Measurements from ENCODE around the gene TAC4.

TAC4 gene

DNA sequence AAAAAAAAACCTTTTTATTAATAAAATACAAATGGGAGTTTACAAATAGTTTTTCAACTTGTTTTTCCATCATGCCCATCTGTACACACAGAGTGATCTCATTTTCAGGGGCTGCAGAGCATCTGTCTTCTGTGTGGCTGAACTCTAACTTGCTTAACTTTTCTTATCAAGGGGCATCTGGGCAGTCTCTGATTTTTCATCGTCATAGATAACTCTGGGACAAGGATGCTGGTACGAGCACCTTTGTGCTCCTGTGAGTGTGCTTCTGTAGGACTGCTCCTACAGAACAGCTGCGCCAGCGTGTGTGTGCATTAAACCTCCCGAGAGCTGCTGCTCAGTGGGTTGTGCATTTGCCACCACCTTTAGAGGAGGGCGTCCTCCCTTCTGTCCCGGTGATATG lies 34.6 kb upstream of the TAC4 start:
- Histone ChIP-seq H3K9me3 (ENCODE audit: low read length) (no peaks in the 10 kb centered on the region), H3K27me3 (ENCODE audit: insufficient read depth, low read length) (peaks cover 49% of the 10 kb centered on the region), H3K36me3 (ENCODE audit: insufficient read depth, low read length) (no peaks in the 10 kb centered on the region)

DNA sequence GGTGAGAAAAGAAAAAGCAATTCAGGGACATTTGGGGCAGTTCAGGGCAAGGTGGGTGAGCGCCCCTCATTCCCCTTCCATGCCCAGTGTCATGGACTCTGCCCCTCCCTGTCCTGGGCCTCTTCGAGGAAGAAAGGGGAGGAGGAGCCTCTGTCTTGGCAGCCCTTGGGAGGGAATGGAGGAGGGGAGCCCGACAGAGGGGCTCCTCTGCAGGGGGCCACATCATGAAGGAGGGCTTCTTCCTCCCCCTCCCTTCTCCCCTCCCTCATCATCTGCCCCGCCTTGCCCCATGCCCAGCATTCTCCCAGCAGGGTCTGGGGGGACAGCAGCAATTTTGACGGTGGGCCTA lies 33.2 kb upstream of the TAC4 start:
- no peak overlapping the region for H2AFZ ChIP-seq (ENCODE audit: low read depth, low read length)
- H3K27me3 ChIP-seq (ENCODE audit: insufficient read depth, low read length), result peaks cover 49% of the 10 kb centered on the region
- H3K4me3 ChIP-seq (ENCODE audit: low read length), result no peak overlapping the region
- H3K36me3 ChIP-seq (ENCODE audit: insufficient read depth, low read length), result no peaks in the 10 kb centered on the region
- H3K4me1 ChIP-seq (ENCODE audit: insufficient read depth, low read length), result peaks cover 5% of the 10 kb centered on the region
- H3K9me3 ChIP-seq (ENCODE audit: low read length), result no peaks in the 10 kb centered on the region

More for the DNA sequence above, 34.6 kb upstream of the TAC4 start:
- Histone ChIP-seq H3K4me1 (ENCODE audit: insufficient read depth, low read length) (peaks cover 5% of the 10 kb centered on the region), H2AFZ (ENCODE audit: low read depth, low read length) (no peak overlapping the region), H3K4me3 (ENCODE audit: low read length) (no peak overlapping the region)

DNA sequence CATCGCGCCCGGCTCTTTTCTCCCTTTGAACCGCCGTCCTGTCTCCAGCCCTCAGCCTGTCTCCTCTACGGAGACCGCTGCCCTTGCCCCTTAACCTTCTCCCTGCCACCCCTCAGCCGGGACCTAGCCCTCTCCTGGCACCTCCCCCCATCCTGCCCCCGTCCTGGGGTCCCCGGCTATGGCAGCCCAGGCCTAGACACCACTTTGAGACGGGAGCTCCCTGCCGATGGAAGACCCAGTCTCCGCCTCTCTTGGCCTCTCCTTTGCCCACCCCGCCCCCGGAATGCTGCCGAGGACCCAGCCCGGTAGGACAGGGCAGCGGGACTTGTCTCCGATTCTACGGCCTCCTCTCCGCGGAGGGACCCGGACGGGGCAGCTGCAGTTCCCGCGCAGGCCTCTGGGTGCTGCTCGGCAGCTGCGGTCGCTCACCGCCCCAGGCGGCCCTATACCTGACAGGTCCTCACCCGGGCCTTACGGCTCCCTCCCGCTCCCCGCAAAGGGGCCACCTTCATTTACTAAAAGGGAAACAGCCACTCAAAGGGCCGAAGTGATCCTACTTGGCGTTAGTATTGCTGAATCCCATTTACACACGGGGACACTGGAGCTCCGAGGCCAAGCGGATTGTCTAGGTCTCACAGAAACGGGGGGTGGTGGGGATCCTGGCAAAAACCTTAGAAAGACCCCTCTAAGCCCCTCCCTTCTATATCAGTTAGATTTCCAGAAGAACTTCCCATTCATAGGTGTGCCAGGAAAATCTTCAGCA lies 32.6 kb upstream of the TAC4 start:
- H3K4me3 ChIP-seq (ENCODE audit: low read length), result no peak overlapping the region
- peaks cover 5% of the 10 kb centered on the region for H3K4me1 ChIP-seq (ENCODE audit: insufficient read depth, low read length)
- no peaks in the 10 kb centered on the region for H3K36me3 ChIP-seq (ENCODE audit: insufficient read depth, low read length)
- H2AFZ ChIP-seq (ENCODE audit: low read depth, low read length), result no peak overlapping the region
- H3K9me3 ChIP-seq (ENCODE audit: low read length), result no peaks in the 10 kb centered on the region
- peaks cover 50% of the 10 kb centered on the region for H3K27me3 ChIP-seq (ENCODE audit: insufficient read depth, low read length)

DNA sequence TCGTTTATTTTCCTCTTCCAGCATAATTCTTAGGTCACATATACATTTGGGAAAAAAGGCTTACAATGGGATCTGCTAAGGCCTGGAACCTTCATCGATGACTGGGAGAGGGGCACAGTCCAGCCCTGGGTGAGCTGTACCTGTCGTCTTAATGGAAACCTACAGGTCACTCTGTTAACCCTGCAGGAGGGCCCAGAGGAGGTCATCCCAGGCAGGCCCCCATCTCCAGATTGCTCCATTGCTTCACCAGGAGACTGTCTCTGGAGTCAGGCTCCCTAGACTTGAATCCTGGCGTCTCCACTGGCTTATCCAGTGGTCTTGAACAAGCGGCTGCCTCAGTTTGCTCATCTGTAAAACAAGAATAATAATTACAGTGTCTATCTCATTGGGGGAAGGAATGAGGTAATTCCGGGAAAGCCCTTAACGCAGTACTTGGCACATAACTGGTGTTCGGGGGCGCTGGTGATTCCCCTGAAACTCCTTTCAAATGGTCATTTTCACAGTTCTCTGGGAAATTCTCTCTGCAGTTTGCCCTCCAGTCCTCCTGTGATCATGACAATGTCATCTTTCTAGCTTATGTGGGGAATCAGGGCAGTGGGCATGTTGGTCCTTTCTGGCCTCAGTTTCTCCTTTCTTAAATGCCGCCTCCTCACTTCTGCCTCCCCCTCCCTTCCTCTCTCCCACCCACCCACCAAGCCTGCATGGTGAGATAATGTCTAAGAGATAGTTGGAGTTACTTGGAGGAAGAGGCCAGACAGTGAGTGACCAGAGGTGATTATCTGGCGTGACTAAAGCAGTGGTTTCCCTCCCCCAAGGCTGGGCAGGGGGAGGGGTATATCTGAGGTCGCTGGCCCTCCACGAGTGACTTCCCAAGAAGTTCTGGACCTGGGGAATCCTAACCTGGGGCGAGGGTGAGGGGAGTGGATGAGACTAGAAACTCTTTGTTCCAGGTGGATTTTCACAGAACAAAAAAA lies 31.3 kb upstream of the TAC4 start:
- H3K27me3 ChIP-seq (ENCODE audit: insufficient read depth, low read length), result peaks cover 49% of the 10 kb centered on the region
- H3K9me3 ChIP-seq (ENCODE audit: low read length), result no peaks in the 10 kb centered on the region
- no peak overlapping the region for H2AFZ ChIP-seq (ENCODE audit: low read depth, low read length)
- H3K36me3 ChIP-seq (ENCODE audit: insufficient read depth, low read length), result no peaks in the 10 kb centered on the region
- no peak overlapping the region for H3K4me3 ChIP-seq (ENCODE audit: low read length)
- peaks cover 5% of the 10 kb centered on the region for H3K4me1 ChIP-seq (ENCODE audit: insufficient read depth, low read length)

DNA sequence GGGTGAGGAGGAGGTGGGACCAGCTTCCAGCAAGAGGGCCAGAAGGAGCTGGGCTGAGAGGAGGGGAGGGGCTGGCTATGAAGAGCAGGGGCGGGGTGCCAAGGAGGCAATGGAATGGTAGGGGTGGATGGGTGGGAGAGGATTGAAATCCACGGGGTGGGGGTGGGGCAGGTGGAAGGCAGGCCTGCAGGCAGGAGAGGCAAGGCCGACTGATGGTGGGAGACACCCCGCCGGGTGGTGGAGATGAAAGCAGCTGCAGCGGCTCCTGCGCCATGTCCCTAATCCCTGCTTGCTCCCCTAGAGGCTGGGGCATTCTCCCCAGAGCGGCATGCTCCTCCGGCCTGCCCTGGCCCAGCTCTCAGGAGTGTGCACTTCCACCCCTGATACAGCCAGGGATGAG lies 27.8 kb upstream of the TAC4 start:
- no peaks in the 10 kb centered on the region for H3K36me3 ChIP-seq (ENCODE audit: insufficient read depth, low read length)
- H2AFZ ChIP-seq (ENCODE audit: low read depth, low read length), result no peak overlapping the region
- peaks cover 2% of the 10 kb centered on the region for H3K4me1 ChIP-seq (ENCODE audit: insufficient read depth, low read length)
- peaks cover 41% of the 10 kb centered on the region for H3K27me3 ChIP-seq (ENCODE audit: insufficient read depth, low read length)
- no peaks in the 10 kb centered on the region for H3K9me3 ChIP-seq (ENCODE audit: low read length)
- H3K4me3 ChIP-seq (ENCODE audit: low read length), result no peak overlapping the region

DNA sequence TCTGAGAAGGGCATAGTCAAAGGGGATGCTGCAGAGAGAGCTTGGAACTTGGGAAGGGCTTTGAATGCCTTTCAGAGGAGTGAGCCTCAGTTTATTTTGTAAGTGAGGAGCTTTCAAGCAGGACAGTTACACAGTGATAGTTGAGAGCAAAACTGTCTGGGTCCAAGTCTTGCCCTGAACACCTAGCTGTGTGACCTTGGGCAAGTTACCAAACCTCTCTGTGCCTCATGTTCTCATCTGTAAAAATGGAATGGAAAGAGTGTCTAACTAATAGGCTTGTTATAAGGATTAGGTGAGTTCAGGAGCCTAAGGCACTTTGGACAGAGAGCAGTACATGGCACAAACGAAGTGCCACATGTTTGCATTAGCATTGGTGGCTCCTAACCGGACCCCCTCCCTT lies 27.0 kb upstream of the TAC4 start:
- Histone ChIP-seq H3K4me3 (ENCODE audit: low read length) (no peak overlapping the region), H3K27me3 (ENCODE audit: insufficient read depth, low read length) (peaks cover 47% of the 10 kb centered on the region), H2AFZ (ENCODE audit: low read depth, low read length) (no peak overlapping the region), H3K36me3 (ENCODE audit: insufficient read depth, low read length) (no peaks in the 10 kb centered on the region), H3K9me3 (ENCODE audit: low read length) (no peaks in the 10 kb centered on the region), H3K4me1 (ENCODE audit: insufficient read depth, low read length) (no peaks in the 10 kb centered on the region)

DNA sequence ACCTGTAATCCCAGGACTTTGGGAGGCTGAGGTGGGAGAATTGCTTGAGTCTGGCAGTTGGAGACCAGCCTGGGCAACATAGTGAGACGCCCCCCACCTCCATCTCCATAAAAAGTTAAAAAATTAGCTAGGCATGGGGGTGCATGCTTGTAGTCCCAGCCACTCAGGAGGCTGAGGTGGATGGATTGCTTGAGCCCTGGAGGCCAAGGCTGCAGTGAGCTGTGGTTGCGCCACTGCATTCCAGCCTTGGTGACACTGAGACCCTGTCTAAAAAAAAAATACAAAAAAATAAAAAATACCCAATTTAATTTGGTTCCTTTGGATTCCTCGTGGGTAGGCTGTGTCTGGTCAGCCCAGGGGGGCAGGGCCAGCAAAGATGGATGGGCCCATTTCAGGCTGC lies 26.1 kb upstream of the TAC4 start:
- peaks cover 49% of the 10 kb centered on the region for H3K27me3 ChIP-seq (ENCODE audit: insufficient read depth, low read length)
- H3K9me3 ChIP-seq (ENCODE audit: low read length), result no peaks in the 10 kb centered on the region
- H3K36me3 ChIP-seq (ENCODE audit: insufficient read depth, low read length), result no peaks in the 10 kb centered on the region
- H3K4me3 ChIP-seq (ENCODE audit: low read length), result no peak overlapping the region
- no peak overlapping the region for H2AFZ ChIP-seq (ENCODE audit: low read depth, low read length)
- H3K4me1 ChIP-seq (ENCODE audit: insufficient read depth, low read length), result no peaks in the 10 kb centered on the region

DNA sequence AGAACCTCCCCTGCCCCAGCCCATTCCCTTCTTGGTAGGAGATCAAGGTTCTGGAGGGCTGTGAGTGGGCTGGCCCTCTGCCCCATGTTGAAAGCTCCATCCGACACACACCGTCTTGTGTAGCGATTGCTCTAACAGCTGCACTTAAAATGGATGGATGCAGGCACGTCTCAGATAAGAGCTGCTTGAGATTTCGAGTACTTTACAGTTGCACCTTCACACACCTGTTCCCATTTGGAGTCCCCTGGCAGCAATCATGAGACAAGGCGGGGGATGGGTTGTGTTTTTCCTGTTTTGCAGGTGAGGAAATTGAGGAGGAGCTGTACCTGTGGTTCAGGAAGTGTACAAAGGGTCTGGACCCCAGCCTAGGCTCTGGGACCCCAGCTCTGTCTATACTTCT lies 25.6 kb upstream of the TAC4 start:
- Histone ChIP-seq H3K27me3 (ENCODE audit: insufficient read depth, low read length) (peaks cover 48% of the 10 kb centered on the region), H3K9me3 (ENCODE audit: low read length) (no peaks in the 10 kb centered on the region), H3K4me1 (ENCODE audit: insufficient read depth, low read length) (no peaks in the 10 kb centered on the region), H3K36me3 (ENCODE audit: insufficient read depth, low read length) (no peaks in the 10 kb centered on the region), H2AFZ (ENCODE audit: low read depth, low read length) (no peak overlapping the region), H3K4me3 (ENCODE audit: low read length) (no peak overlapping the region)

DNA sequence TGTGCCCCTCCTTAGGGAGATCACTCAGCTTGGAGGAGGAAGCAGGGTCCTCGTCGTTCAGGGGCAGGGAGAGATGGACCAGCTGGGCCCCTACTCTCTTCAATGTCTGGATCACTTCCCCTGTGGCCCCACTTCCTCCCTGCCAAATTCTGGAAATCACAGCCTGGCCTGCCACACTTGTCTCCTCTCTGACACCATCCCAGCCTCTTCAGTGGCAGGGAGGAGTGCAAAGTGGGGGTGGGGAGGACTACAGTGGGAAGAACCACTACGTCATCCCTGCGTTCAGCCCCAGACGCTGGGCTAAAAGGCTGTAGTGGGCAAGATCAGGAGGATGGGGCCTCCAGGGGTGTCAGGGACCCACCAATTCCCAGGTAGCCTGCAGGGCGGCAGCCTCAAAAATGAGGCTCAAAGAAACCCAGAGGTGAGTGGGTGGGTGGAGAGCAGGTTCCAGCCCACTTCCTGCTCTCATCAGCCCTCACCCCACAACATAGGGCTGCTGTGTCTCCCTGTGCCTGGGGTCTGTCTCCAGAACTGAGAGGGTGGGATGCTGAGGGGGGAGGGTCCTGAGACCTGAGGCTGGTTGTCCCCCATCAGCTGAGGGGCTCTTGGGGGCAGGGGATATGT lies 25.0 kb upstream of the TAC4 start:
- Histone ChIP-seq H3K9me3 (ENCODE audit: low read length) (no peaks in the 10 kb centered on the region), H3K4me1 (ENCODE audit: insufficient read depth, low read length) (no peaks in the 10 kb centered on the region), H3K27me3 (ENCODE audit: insufficient read depth, low read length) (peaks cover 48% of the 10 kb centered on the region)

DNA sequence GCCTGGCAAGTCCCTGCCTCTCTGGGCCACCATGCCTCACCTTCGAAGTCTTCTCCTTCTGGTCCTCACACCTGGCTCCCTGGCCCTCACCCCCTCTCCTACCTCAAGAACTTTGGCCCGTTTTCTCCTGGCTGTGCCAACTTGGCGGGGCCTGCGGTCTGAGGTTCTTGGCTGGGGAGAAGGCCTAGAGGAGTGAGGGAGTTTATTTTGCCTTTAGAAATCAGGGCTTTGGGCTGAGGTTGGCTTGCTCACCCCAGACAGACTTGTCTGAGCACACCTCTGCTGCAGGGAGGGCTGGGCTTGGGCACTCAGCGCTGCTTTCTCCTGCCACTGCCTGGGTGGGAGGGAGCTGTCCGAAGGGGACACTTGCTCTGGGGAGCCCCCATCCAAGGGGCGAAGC lies 23.3 kb upstream of the TAC4 start:
- Histone ChIP-seq H3K4me1 (ENCODE audit: insufficient read depth, low read length) (peaks cover 4% of the 10 kb centered on the region), H3K36me3 (ENCODE audit: insufficient read depth, low read length) (no peaks in the 10 kb centered on the region), H3K9me3 (ENCODE audit: low read length) (no peaks in the 10 kb centered on the region), H2AFZ (ENCODE audit: low read depth, low read length) (no peak overlapping the region), H3K4me3 (ENCODE audit: low read length) (no peak overlapping the region), H3K27me3 (ENCODE audit: insufficient read depth, low read length) (peaks cover 42% of the 10 kb centered on the region)

More for the DNA sequence above, 25.0 kb upstream of the TAC4 start:
- H3K4me3 ChIP-seq (ENCODE audit: low read length), result no peak overlapping the region
- H2AFZ ChIP-seq (ENCODE audit: low read depth, low read length), result no peak overlapping the region
- H3K36me3 ChIP-seq (ENCODE audit: insufficient read depth, low read length), result no peaks in the 10 kb centered on the region

DNA sequence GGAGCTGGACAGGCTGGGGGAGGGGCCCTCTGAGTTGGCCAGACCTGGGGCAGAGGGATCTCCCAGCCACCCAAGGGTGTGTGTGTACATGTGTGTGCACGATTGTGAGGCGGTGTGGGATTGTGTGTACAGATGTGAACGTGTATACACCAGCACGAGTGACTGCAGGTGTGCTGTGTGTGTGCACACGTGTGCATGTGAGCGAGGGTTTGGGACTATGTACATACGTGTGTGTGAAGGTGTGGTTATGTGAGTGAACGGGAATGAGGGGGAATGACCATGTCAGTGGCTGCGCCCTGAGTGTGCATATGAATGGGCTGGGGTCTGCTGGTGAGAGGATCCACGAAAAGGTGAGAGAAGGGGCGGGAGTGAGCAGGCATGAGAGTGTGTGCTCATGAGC lies 22.4 kb upstream of the TAC4 start:
- Histone ChIP-seq H3K36me3 (ENCODE audit: insufficient read depth, low read length) (no peaks in the 10 kb centered on the region), H3K27me3 (ENCODE audit: insufficient read depth, low read length) (peaks cover 36% of the 10 kb centered on the region), H3K4me1 (ENCODE audit: insufficient read depth, low read length) (peaks cover 13% of the 10 kb centered on the region), H3K4me3 (ENCODE audit: low read length) (no peak overlapping the region), H2AFZ (ENCODE audit: low read depth, low read length) (no peak overlapping the region), H3K9me3 (ENCODE audit: low read length) (no peaks in the 10 kb centered on the region)

DNA sequence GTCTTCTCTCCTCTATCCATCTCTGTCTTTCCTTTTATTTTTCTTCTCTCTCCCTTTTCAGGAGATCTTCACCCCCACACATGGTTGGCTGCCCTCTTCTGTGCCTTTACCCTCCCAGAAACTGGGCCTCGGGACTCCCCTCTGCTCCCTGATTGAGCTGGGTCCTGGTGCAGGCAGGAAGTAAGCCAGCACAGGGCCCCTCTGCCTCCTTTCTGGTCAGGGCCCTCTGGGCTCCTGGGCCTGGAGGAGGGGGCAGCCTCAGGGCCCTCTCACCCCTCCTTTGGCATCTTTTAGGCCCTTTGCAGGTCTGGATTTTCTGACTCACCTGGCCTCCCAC lies 21.1 kb upstream of the TAC4 start:
- Histone ChIP-seq H3K4me1 (ENCODE audit: insufficient read depth, low read length) (peaks cover 18% of the 10 kb centered on the region), H3K36me3 (ENCODE audit: insufficient read depth, low read length) (no peaks in the 10 kb centered on the region), H3K9me3 (ENCODE audit: low read length) (no peaks in the 10 kb centered on the region)

DNA sequence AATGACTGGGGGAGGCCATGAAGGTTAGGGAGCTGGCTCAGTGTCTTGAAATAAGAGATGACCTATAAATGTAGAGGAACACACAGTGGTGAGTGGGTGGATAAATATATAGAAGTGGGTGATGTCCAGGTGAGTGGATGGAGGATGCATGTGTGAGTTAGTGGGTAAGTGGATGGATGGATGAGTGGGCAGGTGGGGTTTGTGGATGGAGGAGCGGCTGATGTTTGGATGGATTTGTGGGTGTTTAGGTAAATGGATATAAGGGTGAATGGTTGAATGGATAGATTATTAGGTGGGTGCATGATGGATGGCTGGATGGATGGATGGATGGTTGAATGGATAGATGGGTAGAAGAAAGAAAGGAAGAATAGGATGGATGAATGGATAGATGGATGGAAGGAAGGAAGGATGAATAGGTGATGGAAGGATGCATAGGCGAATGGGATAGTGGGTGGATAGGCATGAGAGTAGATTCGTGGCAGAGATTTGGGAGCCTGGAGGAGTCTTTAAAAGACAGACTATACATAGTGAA lies 19.1 kb upstream of the TAC4 start:
- Histone ChIP-seq H3K27me3 (ENCODE audit: insufficient read depth, low read length) (peaks cover 26% of the 10 kb centered on the region), H3K36me3 (ENCODE audit: insufficient read depth, low read length) (no peaks in the 10 kb centered on the region), H3K9me3 (ENCODE audit: low read length) (no peaks in the 10 kb centered on the region), H2AFZ (ENCODE audit: low read depth, low read length) (no peak overlapping the region), H3K4me3 (ENCODE audit: low read length) (no peak overlapping the region), H3K4me1 (ENCODE audit: insufficient read depth, low read length) (peaks cover 18% of the 10 kb centered on the region)

More for the DNA sequence above, 21.1 kb upstream of the TAC4 start:
- Histone ChIP-seq H2AFZ (ENCODE audit: low read depth, low read length) (no peak overlapping the region), H3K27me3 (ENCODE audit: insufficient read depth, low read length) (peaks cover 36% of the 10 kb centered on the region), H3K4me3 (ENCODE audit: low read length) (no peak overlapping the region)

Measured in neuron (in vitro differentiated cells).